ENCODE data around the gene MARCO.

GRCh38 chr2:118974103-118974993 lies 32.4 kb downstream of the MARCO start:
- TF ChIP-seq CTCF (IDR thresholded peaks at IDR 0.05) (no peak), POLR2AphosphoS5 (IDR thresholded peaks at IDR 0.05; ENCODE audit: insufficient read depth in 1 of 2, low read depth in 1 of 2) (no peak), POLR2A (IDR thresholded peaks at IDR 0.05) (no peak)

Data from vagina (tissue), 2 donors.